Measurements from ENCODE around the gene SLC22A4.
A peak's percentile ranks its signal among the peaks of the same experiment; 100 is the strongest.

SLC22A4 gene

DNA sequence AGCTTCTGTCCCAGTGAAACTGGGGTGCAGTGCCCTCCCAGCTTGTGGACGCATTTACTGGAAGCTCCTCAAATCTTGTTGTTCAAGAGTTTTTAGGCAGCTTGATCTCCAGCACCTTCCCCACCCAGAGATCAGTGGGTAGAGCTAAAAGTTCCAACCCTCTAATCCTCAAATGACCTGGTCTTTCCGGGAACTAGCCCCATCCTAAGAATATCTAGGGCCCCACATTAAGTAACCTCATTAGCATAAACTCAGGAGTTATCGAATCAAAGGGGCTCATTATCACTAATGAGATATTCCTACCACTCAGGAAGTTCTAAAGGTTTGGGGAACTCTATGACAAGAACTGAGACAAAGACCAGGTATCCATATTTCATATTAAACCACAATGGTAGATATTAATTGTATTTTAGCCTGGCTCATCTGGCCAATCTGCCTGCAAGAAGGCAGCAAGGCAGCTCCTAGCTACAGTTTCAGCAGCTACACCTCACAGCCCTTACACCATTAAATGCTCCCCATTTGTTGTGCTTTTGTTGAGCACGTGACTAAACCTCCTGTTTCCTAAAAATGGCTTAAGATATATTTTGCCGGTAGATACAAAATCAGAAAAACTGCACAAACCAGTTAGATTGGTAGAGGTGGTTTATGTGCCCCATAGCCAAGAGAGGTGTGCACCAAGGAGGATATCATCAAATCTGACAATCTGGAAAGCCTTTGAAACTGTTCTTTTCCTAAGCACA is 50.8 kb downstream of the SLC22A4 start:
- no peak for DNase-seq

- DNase-seq = no peak
Observed at GRCh38 chr5:132353486-132353995, 59.3 kb downstream of the SLC22A4 start.

DNA sequence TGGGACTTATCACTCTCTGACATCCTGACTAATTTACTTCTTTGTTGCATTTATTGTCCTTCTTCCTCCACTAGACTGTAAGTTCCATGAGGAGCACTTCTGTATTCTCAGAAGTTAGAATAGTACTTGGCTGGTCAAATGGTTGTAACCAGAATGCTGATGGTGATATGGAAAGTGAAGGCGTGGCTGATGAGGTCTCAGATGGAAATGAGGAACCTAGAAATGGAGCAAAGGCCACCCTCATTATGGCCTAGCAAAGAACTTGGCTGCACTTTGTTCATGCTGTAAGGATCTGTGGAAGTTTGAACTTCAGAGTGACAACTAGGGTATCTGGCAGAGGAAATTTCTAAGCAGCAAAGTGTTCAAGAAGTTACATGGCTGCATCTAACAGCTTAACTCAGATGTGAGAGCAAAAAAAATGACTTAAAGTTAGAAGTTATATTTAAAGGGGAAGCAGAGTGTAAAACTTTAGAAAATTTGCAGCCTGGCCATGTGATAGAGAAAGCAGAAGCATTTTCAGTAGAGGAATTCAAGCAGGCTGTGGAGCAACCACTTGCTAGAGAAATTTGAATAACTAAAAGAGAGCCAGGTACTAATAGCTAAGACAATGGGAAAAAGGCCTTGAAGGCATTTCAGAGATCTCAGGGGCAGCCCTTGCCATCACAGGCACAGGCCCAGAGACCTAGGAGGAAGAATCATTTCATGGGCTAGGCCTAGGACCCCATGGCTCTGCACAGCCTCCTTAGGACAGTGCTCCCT is 60.4 kb downstream of the SLC22A4 start:
- no peak for DNase-seq

GRCh38 chr5:132355140-132355765 is 61.1 kb downstream of the SLC22A4 start:
- no peak for DNase-seq

DNA sequence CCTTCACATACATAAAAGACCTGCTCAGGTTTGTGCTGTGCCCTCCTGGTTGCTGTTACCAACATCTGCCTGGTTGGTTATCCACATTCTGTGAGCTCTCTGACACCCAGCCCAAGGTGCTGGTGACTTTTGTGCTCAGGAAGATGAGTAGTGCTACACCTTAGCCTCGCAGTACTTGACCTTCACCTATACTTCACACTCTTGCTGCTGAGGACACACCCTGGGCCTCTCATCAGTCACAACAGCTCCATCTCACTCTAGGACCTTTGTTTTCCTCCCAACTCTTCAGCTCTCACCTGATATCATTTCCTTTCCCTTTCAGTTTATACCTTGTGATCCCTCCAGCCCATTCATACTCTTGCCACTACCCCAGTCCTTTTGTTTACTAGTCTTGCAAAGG is 64.6 kb downstream of the SLC22A4 start:
- no peak for DNase-seq

DNA sequence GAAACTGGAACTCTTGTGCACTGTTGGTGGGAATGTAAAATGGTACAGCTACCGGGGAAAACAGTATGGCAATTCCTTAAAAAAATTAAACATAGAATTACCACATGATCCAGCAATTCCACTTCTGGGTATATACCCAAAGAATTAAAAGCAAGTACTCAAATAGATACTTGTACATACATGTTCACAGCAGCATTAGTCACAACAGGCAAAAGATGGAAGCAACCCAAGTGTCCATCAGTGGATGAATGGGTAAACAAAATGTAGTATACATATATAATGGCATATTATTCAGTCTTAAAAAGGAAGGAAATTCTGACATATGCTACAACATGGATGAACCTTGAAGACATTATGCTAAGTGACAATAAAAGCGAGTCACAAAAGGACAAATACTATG is 67.9 kb downstream of the SLC22A4 start:
- DNase-seq = no peak

GRCh38 chr5:132363431-132364112 is 69.4 kb downstream of the SLC22A4 start:
- DNase-seq = no peak

DNA sequence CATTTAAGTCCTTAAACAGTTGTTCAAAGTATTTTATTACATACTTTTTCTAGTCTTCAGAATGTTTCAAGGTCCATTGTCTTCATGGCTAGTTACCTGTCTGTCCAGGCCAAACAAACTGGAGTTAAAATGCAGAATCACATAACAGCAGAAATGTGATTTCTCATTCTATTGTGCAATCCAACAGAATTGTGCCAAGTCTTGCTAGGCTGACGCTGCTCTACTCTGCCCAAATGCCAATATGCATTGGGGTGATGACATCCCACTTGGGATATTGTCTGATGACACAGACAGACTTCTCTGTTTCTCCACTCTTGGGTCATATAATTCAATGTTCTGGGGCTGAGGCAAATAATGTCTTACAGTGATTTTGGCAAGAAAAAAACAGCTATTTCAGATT is 70.1 kb downstream of the SLC22A4 start:
- no peak for DNase-seq

- no peak for DNase-seq
Observed at GRCh38 chr5:132365213-132365612, 71.0 kb downstream of the SLC22A4 start.

DNA sequence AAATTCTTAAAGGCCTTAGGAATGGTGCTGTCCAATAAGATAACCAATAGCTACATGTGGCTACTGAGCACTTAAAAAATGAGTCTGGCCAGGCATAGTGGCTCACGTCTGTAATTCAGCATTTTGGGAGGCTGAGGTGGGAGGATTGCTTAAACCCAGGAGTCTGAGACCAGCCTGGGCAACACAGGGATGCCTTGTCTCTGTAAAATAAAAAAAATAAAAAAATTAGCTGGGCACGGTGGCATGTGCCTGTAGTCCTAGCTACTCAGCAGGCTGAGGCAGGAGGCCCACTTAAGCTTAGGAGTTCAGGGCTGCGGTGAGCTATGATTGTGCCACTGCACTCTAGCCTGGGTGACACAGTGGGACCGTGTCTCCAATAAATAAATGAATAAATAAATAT is 74.0 kb downstream of the SLC22A4 start:
- DNase-seq = no peak

GRCh38 chr5:132369007-132369473 is 74.8 kb downstream of the SLC22A4 start:
- no peak for DNase-seq

DNA sequence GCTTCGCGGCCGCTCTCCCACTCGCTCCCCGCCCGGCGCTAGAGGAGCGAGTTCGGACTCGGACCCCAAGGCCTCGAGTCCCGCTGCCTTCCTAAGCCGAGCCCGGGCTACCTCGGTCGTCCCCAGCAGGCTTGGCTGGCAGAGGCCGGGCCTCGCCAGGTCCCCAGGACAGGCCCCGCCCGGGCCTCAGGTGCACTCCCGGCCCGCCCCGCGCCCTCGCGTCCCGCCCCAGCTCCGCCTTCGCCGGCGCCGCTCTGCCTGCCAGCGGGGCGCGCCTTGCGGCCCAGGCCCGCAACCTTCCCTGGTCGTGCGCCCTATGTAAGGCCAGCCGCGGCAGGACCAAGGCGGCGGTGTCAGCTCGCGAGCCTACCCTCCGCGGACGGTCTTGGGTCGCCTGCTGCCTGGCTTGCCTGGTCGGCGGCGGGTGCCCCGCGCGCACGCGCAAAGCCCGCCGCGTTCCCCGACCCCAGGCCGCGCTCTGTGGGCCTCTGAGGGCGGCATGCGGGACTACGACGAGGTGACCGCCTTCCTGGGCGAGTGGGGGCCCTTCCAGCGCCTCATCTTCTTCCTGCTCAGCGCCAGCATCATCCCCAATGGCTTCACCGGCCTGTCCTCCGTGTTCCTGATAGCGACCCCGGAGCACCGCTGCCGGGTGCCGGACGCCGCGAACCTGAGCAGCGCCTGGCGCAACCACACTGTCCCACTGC is 75.4 kb downstream of the SLC22A4 start, which contains the start of gene SLC22A5:
Gene SLC22A5, plus strand, starts transcription at position 237 of the 707 bp plus-strand sequence. Its CDS starts 263 bp downstream, at position 500.
- peak; percentile 55 for DNase-seq

GRCh38 chr5:132370181-132370970 is 76.2 kb downstream of the SLC22A4 start:
- DNase-seq = no peak

DNA sequence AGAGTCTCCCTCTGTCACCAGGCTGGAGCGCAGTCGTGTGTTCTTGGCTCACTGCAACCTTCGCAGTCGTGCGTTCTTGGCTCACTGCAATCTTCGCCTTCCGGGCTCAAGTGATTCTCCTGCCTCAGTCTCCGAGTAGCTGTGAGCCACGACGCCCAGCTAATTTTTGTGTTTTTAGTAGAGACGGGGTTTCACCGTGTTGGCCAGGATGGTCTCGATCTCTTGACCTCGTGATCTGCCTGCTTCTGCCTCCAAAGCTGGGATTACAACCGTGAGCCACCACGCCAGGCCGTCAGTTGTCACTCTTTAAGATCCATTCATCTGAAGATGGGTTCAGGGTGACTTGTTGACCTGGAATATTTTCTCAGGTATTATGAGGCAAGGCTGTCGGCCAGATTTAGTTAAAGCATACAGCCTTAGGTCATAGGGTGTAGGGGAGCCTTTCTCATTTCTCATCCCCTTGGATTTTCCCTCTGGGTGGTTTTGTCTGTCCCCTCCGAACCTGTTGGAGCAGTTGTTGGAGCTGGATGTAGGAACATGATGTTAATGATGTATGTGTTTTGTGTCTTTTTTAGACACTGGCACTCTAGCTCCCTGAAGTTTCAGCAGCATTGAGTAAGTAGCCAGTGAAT is 76.9 kb downstream of the SLC22A4 start:
- DNase-seq = no peak

GRCh38 chr5:132371603-132371994 is 77.4 kb downstream of the SLC22A4 start:
- no peak for DNase-seq

- DNase-seq = no peak
Observed at GRCh38 chr5:132372127-132372526, 77.9 kb downstream of the SLC22A4 start.

DNA sequence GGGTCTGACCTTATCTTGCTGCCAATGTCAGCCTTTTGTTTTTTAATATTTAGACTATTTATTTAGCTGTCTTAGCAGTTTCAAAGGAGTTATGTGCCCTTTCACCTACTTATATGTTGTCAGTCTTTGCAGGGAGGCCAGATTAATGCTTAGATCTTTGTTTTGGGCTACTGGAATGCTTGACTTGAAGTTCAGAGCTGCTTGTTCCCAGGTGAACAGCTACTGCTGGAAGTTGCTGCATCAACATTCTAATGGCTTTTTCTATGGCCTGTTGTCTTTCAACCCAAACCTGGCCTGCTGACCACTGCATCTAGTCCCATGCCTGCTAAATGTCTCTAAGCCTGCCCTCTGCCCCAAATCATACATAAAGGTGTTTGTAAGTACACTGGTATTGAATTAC is 78.3 kb downstream of the SLC22A4 start:
- no peak for DNase-seq

DNA sequence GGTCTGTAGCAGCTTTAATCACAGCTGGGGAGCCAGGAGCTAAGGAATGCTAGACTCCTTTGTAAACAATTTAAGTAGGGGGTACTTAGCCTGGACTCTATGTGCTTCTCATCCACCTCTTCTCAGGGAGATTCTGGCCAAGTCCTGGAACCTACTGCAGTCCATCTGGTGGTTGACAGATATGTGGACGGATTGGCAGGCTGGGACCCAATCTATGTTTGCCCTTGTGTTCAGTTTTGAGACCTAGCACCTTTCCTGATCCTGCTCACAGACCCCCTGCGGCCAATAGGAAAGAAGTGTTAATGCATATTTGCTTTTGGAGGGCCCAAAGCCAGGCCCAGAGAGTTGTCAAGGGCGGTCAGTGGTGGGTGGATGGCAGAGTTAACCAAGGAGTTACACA is 81.8 kb downstream of the SLC22A4 start:
- DNase-seq = no peak

DNA sequence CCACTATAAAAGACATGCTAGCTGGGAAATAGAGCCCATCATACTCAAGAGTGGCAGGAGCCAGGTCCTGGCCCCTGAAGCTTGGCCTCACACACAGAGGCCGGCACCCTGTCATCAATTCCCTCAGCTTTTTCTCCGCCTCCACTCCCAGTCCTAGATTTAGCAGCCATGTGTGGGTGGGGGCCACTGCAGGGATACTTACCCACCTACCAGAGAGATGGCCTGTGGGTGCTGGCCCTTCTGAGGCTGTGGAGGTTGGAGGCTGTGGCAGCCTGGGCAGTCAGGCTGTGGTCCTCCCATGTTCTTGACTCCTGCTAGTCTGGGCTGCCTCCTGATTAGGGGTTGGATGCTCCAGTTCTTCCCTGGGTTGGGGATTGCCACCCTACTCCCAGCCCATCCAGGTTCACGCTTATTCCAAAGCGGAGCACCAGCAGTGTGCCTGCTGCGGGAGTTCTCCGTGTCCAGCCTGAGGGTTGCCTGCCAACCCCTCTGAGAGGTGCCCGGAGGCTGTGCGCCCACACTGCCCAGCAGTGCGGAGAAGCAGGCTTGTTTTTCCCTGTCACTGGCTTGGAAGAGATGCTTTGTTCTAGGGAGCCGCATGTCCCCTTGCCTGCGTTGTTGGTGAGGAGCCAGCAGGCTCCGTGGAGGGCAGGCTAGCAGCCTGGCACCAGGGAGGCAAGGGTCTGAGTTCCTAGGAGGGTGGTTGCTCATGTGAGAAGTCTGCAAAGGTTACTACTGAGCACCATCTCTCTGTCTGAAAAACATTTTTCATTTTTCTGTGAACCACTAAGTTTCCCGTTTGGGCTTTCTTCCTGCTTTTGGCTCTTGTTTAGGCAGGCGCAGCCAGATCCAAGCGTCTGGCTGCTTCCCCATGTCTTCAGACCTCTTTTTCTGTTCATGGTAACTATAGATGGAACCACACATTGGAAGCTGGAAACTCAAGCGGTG is 82.8 kb downstream of the SLC22A4 start:
- no peak for DNase-seq

- no peak for DNase-seq
Observed at GRCh38 chr5:132377738-132378137, 83.5 kb downstream of the SLC22A4 start.

Measured in T-helper 9 cell (primary cell).